Activated CD4-positive, CD25-positive, alpha-beta regulatory T cell treated with anti-CD3 and anti-CD28 coated beads, Interleukin-2, amount 50 U/mL, for 16 hours (primary cell): ENCODE results near the gene PLXNB1.
"Not testable (repeated sequence)": the region's sequence is repeated elsewhere in the genome, so short reads cannot be mapped to it uniquely, and the experiment has no call there.

Experiments used
- DNase-seq: peaks from one replicate; pipeline ENCODE4 v3.0.0-alpha.2; 2020; ENCODE audit warnings: low read depth, low spot score

Gene PLXNB1

GRCh38 chr3:48464713-48465221, 34.9 kb upstream of the PLXNB1 start:
- DNase-seq, result no peak

GRCh38 chr3:48463703-48464102, 33.8 kb upstream of the PLXNB1 start:
- DNase-seq, result no peak

GRCh38 chr3:48461767-48462166, 31.9 kb upstream of the PLXNB1 start:
- DNase-seq, result not testable (repeated sequence)

- no peak for DNase-seq
These were observed 30.6 kb upstream of the PLXNB1 start for GRCh38 chr3:48460517-48460902.

- DNase-seq, result no peak
These were observed 30.1 kb upstream of the PLXNB1 start for GRCh38 chr3:48459773-48460516.

- DNase-seq, result no peak
These were observed 29.4 kb upstream of the PLXNB1 start for GRCh38 chr3:48459331-48459730.

- DNase-seq, result no peak
These were observed 26.6 kb upstream of the PLXNB1 start for GRCh38 chr3:48456456-48456855.

- DNase-seq, result no peak
These were observed 21.4 kb upstream of the PLXNB1 start for GRCh38 chr3:48451270-48451669.

GRCh38 chr3:48446425-48447193, 16.7 kb upstream of the PLXNB1 start, which contains the start of gene ATRIP:
TSS of gene ATRIP (plus strand) at chr3:48446737. CDS start at chr3:48446846, 109 bp downstream.
- peak; percentile 78 for DNase-seq

GRCh38 chr3:48446043-48446424, 16.1 kb upstream of the PLXNB1 start:
- no peak for DNase-seq

- no peak for DNase-seq
These were observed 15.5 kb upstream of the PLXNB1 start for GRCh38 chr3:48445277-48445882.

GRCh38 chr3:48441940-48442339, 12.1 kb upstream of the PLXNB1 start:
- no peak for DNase-seq

GRCh38 chr3:48440590-48440958, 10.7 kb upstream of the PLXNB1 start:
- DNase-seq, result no peak

GRCh38 chr3:48439820-48440589, 10.1 kb upstream of the PLXNB1 start, which contains the start of the genes CCDC51 and TMA7:
TSS of gene CCDC51 (minus strand) at chr3:48440119. CDS start at chr3:48435128, 4,991 bp downstream.
TSS of gene TMA7 (plus strand) at chr3:48440257. CDS start at chr3:48440297, 40 bp downstream.
- peak; percentile 98 for DNase-seq

- DNase-seq, result no peak
These were observed 7.9 kb upstream of the PLXNB1 start for GRCh38 chr3:48437812-48438211.

GRCh38 chr3:48436855-48437254, 7.0 kb upstream of the PLXNB1 start:
- no peak for DNase-seq

GRCh38 chr3:48436477-48436787, 6.5 kb upstream of the PLXNB1 start:
- no peak for DNase-seq

GRCh38 chr3:48435774-48436476, 6.0 kb upstream of the PLXNB1 start:
- DNase-seq, result peak; percentile 82

GRCh38 chr3:48435223-48435595, 5.3 kb upstream of the PLXNB1 start:
- no peak for DNase-seq

GRCh38 chr3:48434591-48435222, 4.8 kb upstream of the PLXNB1 start:
- DNase-seq, result no peak
